BE2C (cell line): Measurements from ENCODE around the gene HIVEP2.
A peak's percentile ranks its signal among the peaks of the same experiment; 100 is the strongest.

Experiments
- DNase-seq: peaks from one replicate; pipeline ENCODE4 v3.0.0-alpha.2; 2020
- H3K27me3 ChIP-seq: fragments of 250-450 bp; sonication (Bioruptor Pico); 2 replicates; pipeline ENCODE4 v1.5.1; 2020; ENCODE audit warnings: mild to moderate bottlenecking
- H3K36me3 ChIP-seq: fragments of 250-450 bp; sonication (Bioruptor Pico); 2 replicates; pipeline ENCODE4 v1.5.1; 2020; ENCODE audit warnings: mild to moderate bottlenecking
- H3K4me1 ChIP-seq: fragments of 250-450 bp; sonication (Bioruptor Pico); 2 replicates; pipeline ENCODE4 v1.5.1; 2020
- H3K4me3 ChIP-seq: 2 replicates; pipeline ENCODE4 v1.5.1; 2011; ENCODE audit warnings: low read depth, low read length
- H3K9me3 ChIP-seq: fragments of 250-450 bp; sonication (Bioruptor Pico); 2 replicates; pipeline ENCODE4 v1.5.1; 2020
- TF ChIP-seq, protein P1 (sequence below): IDR thresholded peaks from 2 replicates; pipeline ENCODE4 v1.5.1; 2012; ENCODE audit warnings: mild to moderate bottlenecking, low read depth, low read length

Gene HIVEP2

DNA sequence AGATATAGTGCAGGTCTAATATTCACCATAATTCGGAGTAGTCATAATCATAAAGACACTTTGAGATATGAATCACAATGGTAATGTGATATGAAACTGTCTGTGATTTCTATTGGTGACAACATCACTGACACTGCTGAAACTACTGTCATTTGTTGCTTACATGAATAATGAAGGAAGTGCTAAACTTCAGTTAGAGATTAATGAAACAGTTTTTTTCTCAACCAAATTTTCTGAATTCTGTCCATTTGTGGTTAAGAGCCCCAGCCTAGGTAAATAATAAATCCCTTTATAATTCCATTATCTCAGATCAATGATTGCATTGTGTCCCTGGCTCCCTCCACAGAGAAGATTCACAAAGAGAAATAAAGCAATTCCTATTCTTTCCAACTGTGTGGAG is 122.6 kb downstream of the HIVEP2 start:
- Histone ChIP-seq H3K4me1 (no peaks in the 10 kb centered on the region), H3K4me3 (no peak overlapping the region), H3K36me3 (no peaks in the 10 kb centered on the region), H3K27me3 (no peaks in the 10 kb centered on the region), H3K9me3 (no peaks in the 10 kb centered on the region)
- TF ChIP-seq, protein P1, sequence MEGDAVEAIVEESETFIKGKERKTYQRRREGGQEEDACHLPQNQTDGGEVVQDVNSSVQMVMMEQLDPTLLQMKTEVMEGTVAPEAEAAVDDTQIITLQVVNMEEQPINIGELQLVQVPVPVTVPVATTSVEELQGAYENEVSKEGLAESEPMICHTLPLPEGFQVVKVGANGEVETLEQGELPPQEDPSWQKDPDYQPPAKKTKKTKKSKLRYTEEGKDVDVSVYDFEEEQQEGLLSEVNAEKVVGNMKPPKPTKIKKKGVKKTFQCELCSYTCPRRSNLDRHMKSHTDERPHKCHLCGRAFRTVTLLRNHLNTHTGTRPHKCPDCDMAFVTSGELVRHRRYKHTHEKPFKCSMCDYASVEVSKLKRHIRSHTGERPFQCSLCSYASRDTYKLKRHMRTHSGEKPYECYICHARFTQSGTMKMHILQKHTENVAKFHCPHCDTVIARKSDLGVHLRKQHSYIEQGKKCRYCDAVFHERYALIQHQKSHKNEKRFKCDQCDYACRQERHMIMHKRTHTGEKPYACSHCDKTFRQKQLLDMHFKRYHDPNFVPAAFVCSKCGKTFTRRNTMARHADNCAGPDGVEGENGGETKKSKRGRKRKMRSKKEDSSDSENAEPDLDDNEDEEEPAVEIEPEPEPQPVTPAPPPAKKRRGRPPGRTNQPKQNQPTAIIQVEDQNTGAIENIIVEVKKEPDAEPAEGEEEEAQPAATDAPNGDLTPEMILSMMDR = no peak
- no peak for DNase-seq

DNA sequence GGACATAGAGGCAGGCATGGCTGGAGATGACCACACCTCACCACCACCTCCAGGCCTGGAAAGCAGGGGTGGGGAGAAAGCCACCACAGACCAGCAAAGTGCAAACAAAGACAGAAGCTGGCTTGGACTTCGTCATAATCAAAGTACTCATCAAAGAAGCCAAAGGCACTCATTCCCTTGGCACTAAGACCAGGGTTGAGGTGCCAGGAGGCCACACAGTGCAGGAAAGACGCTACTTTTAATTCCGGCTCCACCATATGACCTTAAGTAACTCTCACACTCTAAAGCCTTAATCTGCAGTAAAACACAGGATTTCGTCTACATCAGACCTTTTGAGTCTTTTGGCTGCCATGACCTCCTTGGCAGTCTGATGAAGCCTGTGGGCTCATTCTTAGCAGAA is 123.1 kb downstream of the HIVEP2 start:
- Histone ChIP-seq H3K4me3 (no peak overlapping the region), H3K4me1 (no peaks in the 10 kb centered on the region), H3K36me3 (no peaks in the 10 kb centered on the region), H3K27me3 (no peaks in the 10 kb centered on the region), H3K9me3 (no peaks in the 10 kb centered on the region)
- TF ChIP-seq, protein P1 = no peak
- DNase-seq = no peak

DNA sequence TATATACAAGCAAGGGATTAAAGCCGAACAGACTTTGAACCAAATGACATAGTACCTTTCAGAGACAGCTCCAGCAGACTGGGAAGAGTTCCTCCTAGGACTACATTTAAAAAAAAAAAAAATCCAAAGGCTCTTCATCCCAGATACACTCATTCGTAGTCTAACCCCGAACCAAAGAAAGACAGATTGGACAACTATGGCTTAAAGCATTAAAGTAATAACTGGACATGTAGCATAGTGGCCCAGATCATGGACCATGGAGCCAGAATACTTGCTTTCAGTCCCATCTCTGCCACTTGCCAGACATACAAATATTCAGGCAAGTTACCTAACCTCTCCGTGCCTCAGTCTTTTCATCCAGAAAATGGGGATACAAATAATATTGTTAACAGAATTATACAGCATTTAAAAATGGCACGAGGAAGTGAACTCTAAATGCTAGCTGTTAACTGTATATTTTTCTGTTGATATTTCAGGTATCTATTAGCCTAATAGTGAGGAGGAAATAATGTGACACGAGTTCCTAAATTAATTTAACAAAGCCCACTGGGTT is 123.7 kb downstream of the HIVEP2 start:
- H3K4me3 ChIP-seq = no peak overlapping the region
- TF ChIP-seq, protein P1 = no peak

DNA sequence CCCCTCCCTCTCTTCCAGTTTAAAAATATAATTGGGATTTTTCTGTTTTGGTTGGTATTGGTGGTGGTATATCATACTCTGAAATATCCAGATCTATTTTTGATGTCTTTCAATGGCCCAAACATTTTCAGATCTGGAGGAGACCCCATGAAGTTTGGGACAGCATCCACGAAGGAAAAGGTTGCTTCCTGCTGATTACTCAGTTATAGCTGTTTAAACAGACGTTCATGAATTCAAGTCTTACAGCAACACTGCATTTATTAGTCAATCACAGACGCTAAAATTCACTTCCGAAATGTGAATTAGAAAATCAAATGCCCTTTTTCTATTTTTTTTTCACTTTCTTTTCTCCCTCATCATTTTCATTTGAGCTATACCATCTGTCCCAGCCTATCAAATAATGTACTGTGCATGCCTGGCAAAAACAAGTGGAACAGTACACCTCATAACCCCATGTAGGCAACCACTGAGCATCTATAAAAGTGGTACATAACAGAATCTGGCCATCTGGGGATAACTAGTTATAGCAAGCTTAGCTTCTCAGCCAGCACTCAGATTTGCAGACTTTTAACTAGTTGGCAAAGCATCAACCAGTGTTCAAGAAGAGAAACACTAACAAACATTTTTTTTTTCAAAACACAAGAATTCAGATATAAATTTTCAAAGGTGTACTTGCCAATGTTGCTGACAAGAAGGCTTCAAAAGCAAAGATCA is 124.5 kb downstream of the HIVEP2 start:
- H3K9me3 ChIP-seq = no peaks in the 10 kb centered on the region
- no peaks in the 10 kb centered on the region for H3K4me1 ChIP-seq
- peak overlapping the region; percentile 48 for H3K4me3 ChIP-seq
- TF ChIP-seq, protein P1 = no peak
- no peaks in the 10 kb centered on the region for H3K36me3 ChIP-seq
- no peaks in the 10 kb centered on the region for H3K27me3 ChIP-seq
- no peak for DNase-seq

More for the DNA sequence above, 123.7 kb downstream of the HIVEP2 start:
- no peaks in the 10 kb centered on the region for H3K4me1 ChIP-seq
- no peak for DNase-seq
- H3K36me3 ChIP-seq = no peaks in the 10 kb centered on the region
- no peaks in the 10 kb centered on the region for H3K27me3 ChIP-seq
- H3K9me3 ChIP-seq = no peaks in the 10 kb centered on the region

DNA sequence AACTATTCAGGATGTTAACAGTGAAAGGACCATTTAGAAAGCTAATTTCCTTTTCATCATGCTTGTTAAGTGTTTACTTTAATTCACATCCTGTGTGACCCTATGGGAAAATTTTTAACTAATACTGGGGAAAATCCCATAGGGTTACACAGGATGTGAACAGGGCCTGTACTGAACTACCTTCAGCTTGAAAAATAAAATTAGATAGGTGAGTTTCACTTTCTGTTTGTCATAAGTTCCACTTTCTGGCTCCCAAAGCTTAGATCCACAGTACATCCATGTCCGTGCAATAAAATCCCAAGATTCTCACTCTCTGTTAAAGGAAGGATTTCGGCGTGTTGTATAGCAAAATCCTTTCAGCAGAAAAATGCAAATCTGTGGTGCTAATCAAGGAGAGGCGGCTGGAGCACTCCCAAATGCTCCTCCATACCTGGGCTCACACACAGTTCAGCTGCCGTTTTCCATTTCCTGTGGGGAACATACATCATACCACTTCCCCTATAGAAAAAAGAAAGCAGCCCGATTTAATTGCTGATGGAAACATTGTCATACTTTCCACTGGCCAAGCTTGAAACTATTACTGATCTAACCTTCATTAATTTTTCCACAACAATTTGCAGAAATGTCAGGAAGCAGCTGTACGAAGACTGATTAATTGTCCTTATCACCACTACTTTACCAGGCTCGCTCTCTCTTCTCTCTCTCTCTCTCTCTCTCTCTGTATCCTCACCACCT is 125.2 kb downstream of the HIVEP2 start:
- DNase-seq = no peak
- H3K36me3 ChIP-seq = no peaks in the 10 kb centered on the region
- H3K4me1 ChIP-seq = no peaks in the 10 kb centered on the region
- no peaks in the 10 kb centered on the region for H3K27me3 ChIP-seq
- TF ChIP-seq, protein P1 = no peak
- H3K4me3 ChIP-seq = peak overlapping the region; percentile 48
- no peaks in the 10 kb centered on the region for H3K9me3 ChIP-seq

DNA sequence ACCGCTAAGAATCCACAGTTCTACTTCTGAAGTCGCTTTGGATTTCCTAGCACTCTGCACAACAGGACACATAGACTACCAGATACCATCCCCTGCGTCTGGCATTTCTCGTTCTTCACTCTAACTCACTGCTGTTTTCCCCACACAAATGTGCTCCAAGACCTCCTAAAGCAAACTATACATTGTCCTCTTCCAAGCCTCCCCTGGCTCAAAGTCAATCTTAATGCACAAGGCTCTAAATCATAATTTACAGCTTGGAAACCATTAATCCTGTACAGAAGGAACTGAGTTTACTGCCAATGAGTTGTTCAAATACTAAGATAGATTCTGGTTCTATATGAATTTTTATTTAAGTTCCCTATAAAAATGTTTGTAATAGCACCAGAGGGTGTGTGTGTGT is 128.5 kb downstream of the HIVEP2 start:
- H3K9me3 ChIP-seq = no peaks in the 10 kb centered on the region
- TF ChIP-seq, protein P1 = no peak
- H3K27me3 ChIP-seq = no peaks in the 10 kb centered on the region
- no peak for DNase-seq
- H3K4me1 ChIP-seq = no peaks in the 10 kb centered on the region
- H3K36me3 ChIP-seq = no peaks in the 10 kb centered on the region
- no peak overlapping the region for H3K4me3 ChIP-seq
